ENCODE data around the gene NR1H4.
"Not testable (repeated sequence)": the region's sequence is repeated elsewhere in the genome, so short reads cannot be mapped to it uniquely, and the experiment has no call there.

NR1H4 gene

DNA sequence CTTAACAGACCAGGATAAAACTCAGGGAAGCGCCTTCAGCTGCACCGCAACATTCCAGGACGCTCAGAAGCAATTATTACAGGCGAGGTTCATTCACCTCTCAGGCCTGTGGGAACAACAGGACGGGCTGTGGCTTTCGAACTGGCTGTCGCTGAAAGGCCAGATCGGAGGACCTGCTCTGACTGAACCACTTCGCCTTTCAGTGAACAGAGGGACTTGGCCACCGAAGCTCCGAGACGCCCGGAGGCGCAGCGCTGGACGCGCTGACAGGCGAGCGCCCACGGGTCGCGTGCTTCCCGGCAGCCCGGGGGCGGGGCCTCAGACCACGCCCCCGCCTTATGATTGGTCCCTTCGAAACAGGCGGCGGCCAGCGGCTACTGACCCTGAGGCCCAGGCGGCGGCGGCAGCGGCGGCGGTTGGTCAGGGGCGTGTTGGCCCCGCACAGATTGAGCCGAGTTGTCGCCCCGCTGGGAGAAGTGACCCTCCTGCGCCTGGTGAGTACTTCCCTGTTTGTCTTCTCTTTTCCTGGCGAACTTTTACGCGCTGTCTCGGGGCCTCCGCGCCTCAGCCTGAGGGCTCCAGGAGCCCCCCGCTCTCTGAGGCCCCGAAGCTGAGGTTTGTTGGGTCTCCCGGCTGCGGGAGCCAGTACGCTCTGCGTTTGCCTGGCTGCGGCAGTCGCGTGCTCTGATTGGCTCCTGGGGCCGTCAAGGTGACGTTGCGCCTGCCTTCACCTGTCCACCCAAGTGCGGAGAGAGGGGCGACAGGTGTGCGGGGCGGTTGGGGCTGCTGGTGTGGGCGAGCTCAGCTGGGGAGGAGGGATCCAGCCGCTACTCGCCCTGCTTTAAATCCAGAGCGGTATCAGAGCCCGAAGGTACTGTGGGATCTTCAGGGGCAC, 99.9 kb downstream of the NR1H4 start, which contains the start of gene GAS2L3:
GAS2L3 (plus strand) TSS at position 393 of the 895 bp plus-strand sequence. CDS start 21,221 bp downstream, outside the sequence.
- DNase-seq, result peak; percentile 83

DNA sequence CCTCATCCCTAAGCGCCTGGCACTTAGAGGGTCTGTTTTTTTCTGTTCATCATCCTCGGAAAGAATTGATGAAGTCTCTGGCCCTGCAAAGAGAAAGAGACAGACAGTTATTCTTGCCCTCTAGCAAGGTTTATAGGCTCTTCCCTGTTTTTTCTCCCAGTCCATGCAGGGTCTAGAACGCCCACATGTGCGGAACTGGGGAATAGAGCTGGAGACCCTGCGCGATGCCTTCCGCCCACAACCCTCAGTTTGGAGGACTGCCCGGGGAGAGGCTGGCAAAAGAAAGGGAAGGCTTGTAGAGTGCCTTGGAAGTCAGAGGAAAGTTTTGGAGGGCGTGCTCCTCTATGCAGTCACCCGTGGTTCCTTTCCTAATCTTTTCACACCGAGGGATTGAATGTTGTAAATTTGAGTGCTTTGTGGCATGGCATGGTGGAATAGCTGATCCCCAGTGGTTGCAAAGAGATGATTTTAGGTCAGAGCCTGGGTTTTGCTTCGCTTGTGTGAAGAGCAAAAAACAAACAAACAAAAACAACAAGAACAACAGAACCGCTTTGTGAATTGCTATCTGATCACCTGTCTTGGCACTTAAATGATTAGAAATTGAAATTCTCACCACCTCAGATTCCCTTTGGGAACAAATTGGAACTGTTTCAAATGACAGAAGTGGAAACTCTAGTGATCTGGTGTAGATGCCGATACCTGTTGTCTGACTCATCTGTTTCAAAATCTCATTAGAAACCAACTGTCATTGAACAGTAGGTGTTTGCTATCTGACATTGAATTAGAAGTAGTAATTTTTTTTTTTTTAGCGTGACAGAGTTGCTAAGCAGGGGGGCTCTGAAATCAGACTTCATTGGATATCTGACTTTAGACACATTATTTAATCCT, 100.8 kb downstream of the NR1H4 start:
- no peak for DNase-seq

DNA sequence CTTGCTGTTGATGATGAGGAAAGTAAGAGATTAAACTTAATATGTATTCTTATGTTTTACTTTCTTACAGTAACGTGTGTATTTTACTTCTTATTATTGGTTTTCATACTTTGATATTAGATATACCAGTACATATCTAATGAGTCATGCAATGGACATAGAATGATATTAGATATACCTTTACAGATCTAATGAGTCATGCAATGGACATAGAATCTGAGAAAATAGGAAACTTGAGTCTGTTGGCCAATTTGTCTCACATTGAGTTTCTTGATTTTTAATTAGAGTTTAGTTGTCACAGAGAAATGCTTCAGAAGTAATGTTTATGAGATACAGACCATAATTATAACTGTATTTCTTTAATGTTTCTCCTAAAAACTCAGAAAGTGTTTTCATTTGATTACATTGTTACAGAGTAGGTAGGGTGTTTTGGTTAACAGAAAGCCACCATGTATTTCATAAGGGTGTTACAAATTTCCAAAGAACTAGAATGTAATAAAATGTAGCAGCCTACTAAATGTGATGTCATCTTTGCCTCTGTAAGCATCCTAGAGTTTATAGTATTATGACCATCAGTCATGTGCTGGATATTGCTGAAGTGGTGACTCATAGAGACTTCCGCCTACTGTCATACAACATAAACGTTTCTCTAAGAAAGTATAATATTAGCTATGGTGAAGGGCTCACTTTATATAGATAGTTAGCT, 102.8 kb downstream of the NR1H4 start:
- DNase-seq, result no peak

DNA sequence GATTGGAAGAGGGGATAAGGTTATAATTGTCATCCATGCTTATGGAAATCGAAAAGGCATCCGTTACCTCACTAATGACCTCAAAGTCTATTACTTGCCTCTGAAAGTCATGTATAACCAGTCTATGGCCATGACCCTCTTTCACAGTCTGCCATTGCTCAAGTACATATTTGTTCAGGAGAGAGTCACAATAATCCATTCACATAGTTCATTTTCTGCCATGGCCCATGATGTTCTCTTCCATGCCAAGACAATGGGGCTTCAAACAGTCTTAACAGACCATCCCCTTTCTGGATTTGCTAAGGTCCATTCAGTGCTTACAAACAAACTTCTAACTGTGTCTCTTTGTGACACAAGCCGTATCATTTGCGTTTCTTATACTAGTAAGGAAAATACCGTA, 105.3 kb downstream of the NR1H4 start:
- DNase-seq, result no peak

DNA sequence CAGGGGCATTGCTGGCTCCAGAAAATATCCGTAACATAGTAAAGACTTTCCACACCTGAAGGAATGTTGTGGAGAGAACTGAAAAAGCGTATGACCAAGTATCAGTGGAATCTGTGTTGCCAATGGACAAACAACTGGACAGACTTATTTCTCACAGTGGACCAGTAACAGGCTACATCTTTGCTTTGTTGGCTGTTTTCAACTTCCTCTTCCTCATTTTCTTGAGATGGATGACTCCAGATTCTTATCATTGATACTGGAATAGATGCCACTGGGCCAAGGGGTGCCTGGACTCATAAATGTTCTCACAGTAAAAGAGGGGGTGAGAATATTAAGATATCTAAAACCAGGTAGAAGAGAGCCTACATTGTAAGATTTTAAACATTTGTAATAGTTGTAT, 106.2 kb downstream of the NR1H4 start:
- no peak for DNase-seq

DNA sequence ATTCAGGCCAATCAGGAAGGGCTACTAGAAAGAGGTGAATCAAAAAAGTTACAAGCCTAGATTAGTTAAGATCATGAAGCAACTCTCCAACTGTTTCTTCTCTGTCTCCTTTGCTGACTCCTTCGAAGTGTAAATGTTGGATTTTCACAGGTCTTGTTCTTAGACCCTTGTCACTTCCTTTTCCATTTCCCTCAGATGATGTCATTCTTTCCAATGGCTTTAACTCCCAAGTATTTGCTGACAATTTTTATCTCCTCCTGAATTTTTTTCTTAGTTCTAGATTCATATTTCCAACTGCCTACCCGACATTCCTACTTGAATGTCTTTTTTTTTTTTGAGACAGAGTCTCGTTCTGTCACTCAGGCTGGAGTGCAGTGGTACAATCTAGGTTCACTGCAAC, 110.6 kb downstream of the NR1H4 start:
- no peak for DNase-seq

DNA sequence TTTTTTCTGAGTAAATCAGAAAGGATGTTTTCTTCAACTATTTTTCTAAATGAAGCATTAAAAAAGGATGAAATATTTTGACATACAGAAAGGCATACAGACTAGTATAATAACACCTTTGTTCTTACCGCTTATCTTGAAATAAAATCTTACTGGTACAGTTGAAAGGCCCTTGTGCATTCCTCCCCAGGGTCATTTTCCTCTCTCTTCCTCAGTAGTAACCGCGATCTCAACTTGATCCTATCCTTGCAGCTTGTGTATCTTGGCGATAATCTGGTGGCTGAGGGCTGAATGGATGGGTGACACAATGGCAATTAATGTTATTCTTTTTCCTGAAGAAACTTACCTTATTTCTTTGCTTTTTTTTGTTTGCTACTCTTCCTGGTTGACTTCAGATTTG, 118.3 kb downstream of the NR1H4 start:
- DNase-seq, result no peak

DNA sequence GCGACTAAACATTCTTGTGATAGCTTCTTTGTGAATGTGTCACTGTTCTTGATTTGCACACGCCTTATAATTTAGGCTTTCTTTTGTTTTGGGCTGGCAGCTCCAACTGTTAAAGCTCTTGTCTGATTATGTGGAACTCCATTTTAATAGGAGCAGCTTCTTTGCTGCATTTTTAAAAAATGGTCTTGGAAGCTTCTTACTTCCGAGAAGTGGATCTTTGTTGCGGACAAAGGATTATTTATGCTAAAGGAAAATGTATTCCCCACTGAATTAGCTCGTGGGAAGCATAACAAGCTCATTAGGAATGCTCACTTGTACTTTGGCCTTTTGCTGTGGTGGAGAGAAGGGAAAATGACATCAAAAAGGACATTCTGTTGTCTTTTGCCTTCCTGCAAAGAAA, 119.8 kb downstream of the NR1H4 start:
- DNase-seq, result no peak

DNA sequence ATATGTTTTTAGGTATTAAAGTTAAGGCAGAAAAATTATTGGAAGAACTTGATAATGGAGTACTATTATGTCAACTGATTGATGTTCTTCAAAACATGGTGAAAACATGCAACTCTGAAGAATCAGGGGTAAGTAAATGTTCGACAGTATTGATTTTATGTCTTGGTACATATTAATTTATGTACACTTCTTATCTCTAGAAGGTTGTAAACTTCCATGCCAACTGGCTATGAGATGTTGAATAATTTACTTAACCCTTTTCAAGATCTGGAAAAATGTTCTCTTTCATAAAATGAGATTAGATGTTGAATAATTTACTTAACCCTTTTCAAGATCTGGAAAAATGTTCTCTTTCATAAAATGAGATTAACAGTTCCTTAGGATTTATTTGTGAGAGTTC, 128.0 kb downstream of the NR1H4 start:
- no peak for DNase-seq

DNA sequence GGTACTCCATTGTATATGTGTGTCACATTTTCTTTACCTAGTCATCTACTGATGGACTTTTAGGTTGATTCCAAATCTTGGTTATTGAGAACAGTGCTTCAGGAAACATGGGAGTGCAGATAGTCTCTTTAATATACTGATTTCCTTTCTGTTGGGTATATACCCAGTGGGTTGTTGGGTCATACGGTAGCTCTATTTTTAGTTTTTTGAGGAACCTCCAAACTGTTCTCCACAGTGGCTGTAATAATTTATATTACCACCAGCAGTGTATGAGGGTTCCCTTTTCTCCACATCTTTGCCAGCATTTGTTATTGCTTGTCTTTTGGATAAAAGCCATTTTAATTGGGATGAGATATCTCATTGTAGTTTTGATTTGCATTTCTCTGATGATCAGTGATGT, 129.3 kb downstream of the NR1H4 start:
- DNase-seq, result not testable (repeated sequence)

DNA sequence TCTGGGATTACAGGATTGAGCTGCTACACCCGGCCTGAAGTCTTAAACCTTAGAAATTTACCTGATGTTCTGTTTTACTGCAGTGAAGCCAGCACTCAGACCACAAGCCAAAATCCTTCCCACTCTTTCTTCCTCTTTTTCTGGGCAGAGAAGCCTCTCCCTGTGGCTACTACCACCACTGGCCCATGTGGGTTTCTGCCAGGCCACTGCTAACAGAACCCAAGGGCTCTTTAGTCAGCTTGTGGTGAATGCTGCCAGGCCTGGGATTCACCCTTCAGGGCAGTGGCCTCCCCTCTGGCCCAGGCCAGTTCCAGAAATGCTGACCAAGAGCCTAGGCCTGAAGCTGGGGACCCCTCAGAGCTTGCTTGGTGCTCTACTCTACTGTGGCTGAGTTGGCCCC, 135.1 kb downstream of the NR1H4 start:
- DNase-seq, result no peak

DNA sequence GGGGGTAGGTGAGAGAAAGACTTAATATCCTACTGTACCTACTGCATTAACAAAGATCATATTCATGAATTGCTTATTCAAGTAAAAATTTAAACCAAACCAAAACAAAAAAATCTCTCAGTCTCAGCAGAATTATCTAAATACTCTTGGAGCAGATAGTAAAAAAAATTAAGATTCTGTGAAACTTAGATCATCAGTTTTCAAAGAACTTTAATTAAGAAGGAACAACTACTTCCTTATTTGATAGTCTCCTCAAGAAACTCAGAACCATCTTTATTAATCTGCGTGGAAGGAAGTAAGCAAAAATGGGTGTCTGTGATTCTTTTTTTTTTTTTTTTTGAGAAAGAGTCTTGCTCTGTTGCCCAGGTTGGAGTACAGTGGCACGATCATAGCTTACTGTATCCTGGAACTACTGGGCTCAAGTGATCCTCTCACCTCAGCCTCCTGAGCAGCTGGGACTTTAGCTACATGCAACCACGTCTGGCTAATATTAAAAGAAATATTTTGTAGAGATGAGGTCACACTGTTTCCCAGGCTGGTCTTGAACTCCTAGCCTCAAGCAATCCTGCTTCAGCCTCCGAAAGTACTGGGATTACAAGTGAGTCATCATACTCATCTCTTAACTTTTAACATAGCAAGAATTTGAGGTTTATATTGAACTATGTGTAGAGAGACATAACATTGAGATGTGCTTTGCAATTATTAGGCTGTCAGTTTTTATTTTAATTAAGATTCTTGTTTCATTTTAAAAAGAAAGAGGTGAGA, 137.2 kb downstream of the NR1H4 start:
- DNase-seq, result no peak

DNA sequence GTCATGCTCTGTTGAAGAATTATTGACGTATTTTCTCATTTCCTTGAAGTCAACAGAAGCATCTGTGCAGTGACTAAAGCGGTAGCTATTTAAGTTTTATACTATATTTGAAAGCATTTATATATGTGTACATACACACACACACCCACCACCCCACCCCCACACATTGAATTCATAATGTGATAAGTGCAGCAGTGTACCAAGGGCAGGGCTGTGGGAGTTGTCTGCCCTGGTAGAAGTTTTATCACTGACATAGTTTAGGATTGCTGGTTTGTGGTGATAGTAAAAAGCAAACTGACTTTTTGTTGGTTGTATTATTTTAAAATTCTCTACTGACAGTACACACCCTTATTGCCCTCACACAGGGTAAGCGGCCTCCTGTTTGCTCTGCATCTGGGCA, 138.9 kb downstream of the NR1H4 start:
- no peak for DNase-seq

Data from activated CD8-positive, alpha-beta memory T cell treated with anti-CD3 and anti-CD28 coated beads, Interleukin-2, amount 50 U/mL, for 48 hours (primary cell).